ENCODE measurements around the gene USP11. TPM values are rescaled to one million over a fixed set of nuclear protein-coding genes. Genes with fewer than 3 reads are reported as not detected.

The USP11 gene
- total RNA-seq, 1 experiment from 2014 or later: 153 TPM

DNA sequence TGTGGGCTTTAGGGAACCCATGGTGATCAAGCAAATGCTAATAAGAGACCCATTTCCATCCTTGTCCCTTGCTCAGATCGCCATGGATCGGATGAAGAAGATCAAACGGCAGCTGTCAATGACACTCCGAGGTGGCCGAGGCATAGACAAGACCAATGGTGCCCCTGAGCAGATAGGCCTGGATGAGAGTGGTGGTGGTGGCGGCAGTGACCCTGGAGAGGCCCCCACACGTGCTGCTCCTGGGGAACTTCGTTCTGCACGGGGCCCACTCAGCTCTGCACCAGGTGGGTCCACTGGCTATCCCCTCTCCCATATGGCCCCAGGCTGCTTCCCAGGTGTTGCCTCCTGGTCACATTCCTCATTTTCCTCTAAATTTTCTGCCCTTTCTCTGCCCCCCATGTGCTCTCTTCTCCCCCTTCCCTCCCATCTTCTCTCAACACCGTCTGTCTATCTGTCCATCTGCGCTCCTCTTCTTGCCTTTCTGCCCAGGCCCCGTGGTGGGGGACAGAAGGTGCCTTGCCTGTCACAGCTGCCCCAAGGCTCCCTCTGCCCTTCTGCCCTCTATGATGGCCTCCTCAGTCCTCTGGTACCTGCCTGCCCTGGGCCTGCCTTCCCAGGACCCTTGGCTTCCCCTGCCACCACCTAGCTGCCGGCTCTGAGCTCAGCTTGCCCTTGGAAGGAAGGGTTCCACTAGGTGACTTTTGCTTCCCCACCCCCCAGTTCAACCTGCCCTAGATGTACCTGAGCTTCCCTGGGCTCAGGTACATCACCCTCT lies 9.1 kb upstream of the USP11 start:
- Histone ChIP-seq H3K9me3 (ENCODE audit: control insufficient read depth, low read depth, low read length) (no peaks in the 10 kb centered on the region), H2AK5ac (ENCODE audit: insufficient read length, low read length) (no peak overlapping the region), H3K27ac (ENCODE audit: insufficient read length, low read depth, low read length) (no peak overlapping the region), H4K5ac (ENCODE audit: insufficient read length, low read depth, low read length) (no peak overlapping the region), H2BK12ac (ENCODE audit: insufficient read length, low read depth, low read length) (no peak overlapping the region), H3K4ac (ENCODE audit: low read depth, low read length) (no peak overlapping the region), H3K23ac (ENCODE audit: insufficient read length, low read depth, low read length) (no peak overlapping the region), H2BK20ac (ENCODE audit: low read depth, low read length, poor library complexity, severe bottlenecking) (no peak overlapping the region), H3K27me3 (ENCODE audit: insufficient read depth, low read length) (no peaks in the 10 kb centered on the region), H2BK120ac (ENCODE audit: low read depth, low read length, poor library complexity, severe bottlenecking) (no peak overlapping the region), H3K4me2 (ENCODE audit: insufficient read depth, insufficient read length, low read length) (no peak overlapping the region), H3K14ac (ENCODE audit: insufficient read depth, low read length) (no peak overlapping the region), H2BK5ac (ENCODE audit: insufficient read length, low read length) (no peak overlapping the region), H2BK15ac (ENCODE audit: low read depth, low read length) (no peak overlapping the region), H3K79me2 (ENCODE audit: insufficient read depth, low read length) (peaks cover 25% of the 10 kb centered on the region; the same call in 1 of the 2 replicates), H4K91ac (ENCODE audit: insufficient read length, low read depth, low read length) (no peak overlapping the region), H2AFZ (ENCODE audit: low read length) (no peak overlapping the region), H3K56ac (ENCODE audit: insufficient read length, low read depth, low read length) (no peak overlapping the region), H3K18ac (ENCODE audit: insufficient read length, low read depth, low read length) (no peak overlapping the region), H3T11ph (ENCODE audit: low read length) (no peak overlapping the region), H3K4me1 (ENCODE audit: insufficient read depth, low read length) (peaks cover 6% of the 10 kb centered on the region; the same call in 1 of the 2 replicates), H3K79me1 (ENCODE audit: insufficient read depth, low read depth, low read length, poor library complexity, severe bottlenecking) (peaks cover 5% of the 10 kb centered on the region), H3K23me2 (ENCODE audit: insufficient read length, low read depth, low read length, poor library complexity, severe bottlenecking) (peaks cover 11% of the 10 kb centered on the region), H3K9ac (ENCODE audit: extremely low read depth, insufficient read length, low read length) (no peak overlapping the region), H4K8ac (replicated peaks; ENCODE audit: insufficient read length, low read depth, low read length) (no peak overlapping the region), H4K20me1 (ENCODE audit: control insufficient read depth, insufficient read depth, insufficient read length) (no peaks in the 10 kb centered on the region)
- Mint-ChIP-seq H3K4me1 (peaks cover 20% of the 10 kb centered on the region in 2 experiments), H3K4me3 (no peak overlapping the region), H3K9me3 (no peaks in the 10 kb centered on the region; a peak in 1 of 5 replicates), H3K27ac (no peak overlapping the region), H3K36me3 (ENCODE audit: insufficient read depth in 1 of 3, low read depth in 3 of 3) (peaks cover 79 to 85% (median 81%) of the 10 kb centered on the region in 3 experiments), H3K27me3 (ENCODE audit: low read depth) (no peaks in the 10 kb centered on the region; the same call in 1 of the 2 replicates)
- no peak for DNase-seq
- no CpG with 5 or more reads among the region's 13 CpGs for WGBS (ENCODE audit: extremely low coverage, insufficient read length, low lambda C conversion rate)
- TF ChIP-seq, protein P1, sequence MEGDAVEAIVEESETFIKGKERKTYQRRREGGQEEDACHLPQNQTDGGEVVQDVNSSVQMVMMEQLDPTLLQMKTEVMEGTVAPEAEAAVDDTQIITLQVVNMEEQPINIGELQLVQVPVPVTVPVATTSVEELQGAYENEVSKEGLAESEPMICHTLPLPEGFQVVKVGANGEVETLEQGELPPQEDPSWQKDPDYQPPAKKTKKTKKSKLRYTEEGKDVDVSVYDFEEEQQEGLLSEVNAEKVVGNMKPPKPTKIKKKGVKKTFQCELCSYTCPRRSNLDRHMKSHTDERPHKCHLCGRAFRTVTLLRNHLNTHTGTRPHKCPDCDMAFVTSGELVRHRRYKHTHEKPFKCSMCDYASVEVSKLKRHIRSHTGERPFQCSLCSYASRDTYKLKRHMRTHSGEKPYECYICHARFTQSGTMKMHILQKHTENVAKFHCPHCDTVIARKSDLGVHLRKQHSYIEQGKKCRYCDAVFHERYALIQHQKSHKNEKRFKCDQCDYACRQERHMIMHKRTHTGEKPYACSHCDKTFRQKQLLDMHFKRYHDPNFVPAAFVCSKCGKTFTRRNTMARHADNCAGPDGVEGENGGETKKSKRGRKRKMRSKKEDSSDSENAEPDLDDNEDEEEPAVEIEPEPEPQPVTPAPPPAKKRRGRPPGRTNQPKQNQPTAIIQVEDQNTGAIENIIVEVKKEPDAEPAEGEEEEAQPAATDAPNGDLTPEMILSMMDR (conservative IDR thresholded peaks at IDR 0.05): no peak
